ENCODE results near the gene NOS3. TPM values are rescaled to one million over a fixed set of nuclear protein-coding genes. Genes with fewer than 3 reads are reported as not detected.

Gene NOS3
- total and polyA plus RNA-seq, 4 experiments from 2014 or later, result 4.0 to 14.9 (median 5.6) TPM

DNA sequence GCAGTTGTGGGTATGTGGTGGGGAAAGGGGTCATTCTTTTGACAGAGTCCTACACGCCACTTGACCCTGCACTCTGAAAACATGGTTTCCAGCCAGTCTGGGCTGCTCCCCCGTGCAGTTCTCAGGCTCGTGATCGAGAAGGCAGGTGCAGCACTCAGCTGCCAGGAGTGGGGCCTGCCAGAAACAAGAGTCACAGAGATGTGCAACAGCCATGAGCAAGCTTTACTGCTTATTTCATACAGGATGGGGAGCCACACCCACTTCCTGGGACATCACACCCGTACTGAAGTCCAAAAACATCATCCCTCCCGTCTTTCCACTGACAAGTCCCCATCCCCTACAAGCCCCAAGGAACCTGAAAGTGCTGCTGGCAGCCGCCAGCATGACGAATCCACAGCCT is 24.1 kb downstream of the NOS3 start:
- Histone ChIP-seq H3K4me3 (ENCODE audit: low read length in 2 of 2) (peak overlapping the region in 1 of 2 donors; percentile 68), H3K27me3 (ENCODE audit: insufficient read depth, low read length) (no peaks in the 10 kb centered on the region), H3K4me1 (ENCODE audit: insufficient read depth, low read length) (peaks cover 90% of the 10 kb centered on the region), H3K9me3 (ENCODE audit: control insufficient read depth in 1 of 2, low read length in 2 of 2) (no peaks in the 10 kb centered on the region), H3K36me3 (ENCODE audit: insufficient read depth, low read length) (no peaks in the 10 kb centered on the region), H3K27ac (ENCODE audit: low read depth, low read length) (peak overlapping the region; percentile 96)
- H3K36me3 Mint-ChIP-seq, result peaks cover 1 to 5% of the 10 kb centered on the region in 2 donors
- H3K4me1 Mint-ChIP-seq, result peaks cover 59 to 95% (median 77%) of the 10 kb centered on the region in 4 donors
- DNase-seq, result peak in 3 of 5 donors; percentile 43 to 56 (median 44)
- peaks cover 1 to 3% of the 10 kb centered on the region in 2 donors for H3K27me3 Mint-ChIP-seq
- CTCF ChIA-PET (ENCODE audit: partially characterized antibody), result interaction anchor here (1.1 to 9.1 kb wide), 10 partner anchors 13 to 100 kb away, joined by 3 to 98 read pairs (median 4); partner anchors contain the start of genes ABCB8, NOS3 and SLC4A2
- POLR2A ChIA-PET (ENCODE audit: partially characterized antibody), result interaction anchor here (0.6 to 13.0 kb wide), 17 partner anchors 9 to 447 kb away, joined by 3 to 182 read pairs (median 4); partner anchors contain the start of genes ABCB8, ABCF2, AGAP3 and ATG9B
- H3K9me3 Mint-ChIP-seq, result peaks cover 0 to 2% (median 0%) of the 10 kb centered on the region in 8 donors
- peak overlapping the region; percentile 97 to 100 (median 100) for H3K27ac Mint-ChIP-seq
- intact Hi-C loops (cut with micrococcal nuclease), result loop anchor here (10.0 kb wide), 1 partner anchor 330 kb away; the partner anchor contains the start of gene NUB1
- H3K4me3 Mint-ChIP-seq, result peak overlapping the region; percentile 88 to 95 (median 94)

GRCh38 chr7:151015967-151016366 is 25.1 kb downstream of the NOS3 start:
- Histone ChIP-seq H3K27me3 (ENCODE audit: insufficient read depth, low read length) (no peaks in the 10 kb centered on the region), H3K4me1 (ENCODE audit: insufficient read depth, low read length) (peaks cover 80% of the 10 kb centered on the region), H3K9me3 (ENCODE audit: control insufficient read depth in 1 of 2, low read length in 2 of 2) (no peaks in the 10 kb centered on the region), H3K27ac (ENCODE audit: low read depth, low read length) (no peak overlapping the region), H3K36me3 (ENCODE audit: insufficient read depth, low read length) (no peaks in the 10 kb centered on the region), H3K4me3 (ENCODE audit: low read length in 2 of 2) (no peak overlapping the region)
- ChIA-PET CTCF (ENCODE audit: partially characterized antibody) (interaction anchor here (1.7 to 7.4 kb wide), 7 partner anchors 8 to 55 kb away, joined by 4 to 98 read pairs (median 44); partner anchors contain the start of genes ABCB8 and NOS3), POLR2A (ENCODE audit: partially characterized antibody) (interaction anchor here (1.4 to 13.0 kb wide), 3 partner anchors 7 to 13 kb away, joined by 3 to 182 read pairs (median 77); partner anchors contain the start of gene ABCB8)
- Mint-ChIP-seq H3K4me1 (peaks cover 51 to 85% (median 68%) of the 10 kb centered on the region in 4 donors), H3K36me3 (peaks cover 1 to 5% of the 10 kb centered on the region in 2 donors), H3K27me3 (peaks cover 1 to 7% of the 10 kb centered on the region in 2 donors), H3K27ac (peak overlapping the region; percentile 85 to 100 (median 99)), H3K4me3 (peak overlapping the region in 2 of 8 donors; percentile 43 to 94), H3K9me3 (peaks cover 0 to 2% (median 0%) of the 10 kb centered on the region in 8 donors)
- DNase-seq, result no peak
- intact Hi-C loops (cut with micrococcal nuclease), result loop anchor here (10.0 kb wide), 1 partner anchor 329 kb away; the partner anchor contains the start of gene NUB1

DNA sequence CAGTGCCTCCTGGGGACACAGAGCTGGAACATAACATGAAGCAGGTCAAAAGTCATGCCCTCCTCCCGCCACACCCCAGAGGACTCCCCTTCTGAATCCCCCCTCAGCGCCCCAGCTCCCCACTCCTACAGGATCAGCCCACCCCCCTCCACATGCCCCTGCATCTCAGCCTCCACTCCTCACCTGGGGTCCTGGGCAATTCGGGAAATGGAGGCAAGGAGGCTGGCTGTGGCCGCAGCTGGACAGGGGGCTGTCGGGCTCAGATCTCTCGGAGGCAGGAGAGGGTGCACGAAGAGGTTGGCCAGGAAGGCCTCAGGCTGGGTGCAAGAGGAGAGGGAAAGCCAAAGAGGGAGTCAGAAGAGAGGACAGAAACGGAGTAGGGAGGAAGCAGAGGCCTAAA is 25.7 kb downstream of the NOS3 start:
- intact Hi-C loops (cut with micrococcal nuclease), result loop anchor here (10.0 kb wide), 1 partner anchor 328 kb away; the partner anchor contains the start of gene NUB1
- no peaks in the 10 kb centered on the region for H3K27me3 ChIP-seq (ENCODE audit: insufficient read depth, low read length)
- DNase-seq, result no peak
- H3K27me3 Mint-ChIP-seq, result peaks cover 1 to 8% of the 10 kb centered on the region in 2 donors
- H3K36me3 Mint-ChIP-seq, result peaks cover 1 to 5% of the 10 kb centered on the region in 2 donors
- peaks cover 0 to 2% (median 0%) of the 10 kb centered on the region in 8 donors for H3K9me3 Mint-ChIP-seq
- H3K4me1 Mint-ChIP-seq, result peaks cover 48 to 80% (median 64%) of the 10 kb centered on the region in 4 donors
- H3K36me3 ChIP-seq (ENCODE audit: insufficient read depth, low read length), result no peaks in the 10 kb centered on the region
- H3K27ac Mint-ChIP-seq, result peak overlapping the region; percentile 61 to 100 (median 90)
- no peaks in the 10 kb centered on the region for H3K9me3 ChIP-seq (ENCODE audit: control insufficient read depth in 1 of 2, low read length in 2 of 2)
- ChIA-PET POLR2A (ENCODE audit: partially characterized antibody) (interaction anchor here (1.4 to 13.0 kb wide), 3 partner anchors 8 to 12 kb away, joined by 3 to 182 read pairs (median 77); partner anchors contain the start of gene ABCB8), CTCF (ENCODE audit: partially characterized antibody) (interaction anchor here (0.9 to 7.4 kb wide), 9 partner anchors 9 to 611 kb away, joined by 3 to 98 read pairs (median 42); partner anchors contain the start of genes ABCB8 and NOS3)
- peaks cover 75% of the 10 kb centered on the region for H3K4me1 ChIP-seq (ENCODE audit: insufficient read depth, low read length)
- H3K27ac ChIP-seq (ENCODE audit: low read depth, low read length), result no peak overlapping the region
- H3K4me3 ChIP-seq (ENCODE audit: low read length in 2 of 2), result no peak overlapping the region
- H3K4me3 Mint-ChIP-seq, result peak overlapping the region in 5 of 8 donors; percentile 33 to 61 (median 36)

- Mint-ChIP-seq H3K27ac (peak overlapping the region; percentile 61 to 97 (median 93)), H3K36me3 (peaks cover 1 to 5% of the 10 kb centered on the region in 2 donors), H3K4me1 (peaks cover 45 to 76% (median 60%) of the 10 kb centered on the region in 4 donors), H3K4me3 (peak overlapping the region; percentile 81 to 94 (median 85)), H3K9me3 (peaks cover 0 to 2% (median 0%) of the 10 kb centered on the region in 8 donors), H3K27me3 (peaks cover 1 to 8% of the 10 kb centered on the region in 2 donors)
- peak in 2 of 5 donors; percentile 21 to 44 for DNase-seq
- no peaks in the 10 kb centered on the region for H3K36me3 ChIP-seq (ENCODE audit: insufficient read depth, low read length)
- H3K27me3 ChIP-seq (ENCODE audit: insufficient read depth, low read length), result no peaks in the 10 kb centered on the region
- ChIA-PET CTCF (ENCODE audit: partially characterized antibody) (interaction anchor here (0.9 to 7.4 kb wide), 12 partner anchors 9 to 612 kb away, joined by 3 to 98 read pairs (median 30); partner anchors contain the start of genes ABCB8 and NOS3), POLR2A (ENCODE audit: partially characterized antibody) (interaction anchor here (1.0 to 13.0 kb wide), 5 partner anchors 8 to 54 kb away, joined by 3 to 182 read pairs (median 10); partner anchors contain the start of gene ABCB8)
- H3K4me1 ChIP-seq (ENCODE audit: insufficient read depth, low read length), result peaks cover 70% of the 10 kb centered on the region
- H3K4me3 ChIP-seq (ENCODE audit: low read length in 2 of 2), result peak overlapping the region in 1 of 2 donors; percentile 68
- intact Hi-C loops (cut with micrococcal nuclease), result loop anchor here (10.0 kb wide), 1 partner anchor 328 kb away; the partner anchor contains the start of gene NUB1
- H3K27ac ChIP-seq (ENCODE audit: low read depth, low read length), result no peak overlapping the region
- no peaks in the 10 kb centered on the region for H3K9me3 ChIP-seq (ENCODE audit: control insufficient read depth in 1 of 2, low read length in 2 of 2)
Measured at GRCh38 chr7:151016942-151017341, 26.1 kb downstream of the NOS3 start.

- H3K4me3 ChIP-seq (ENCODE audit: low read length in 2 of 2), result peak overlapping the region; percentile 17 to 68
- H3K27ac ChIP-seq (ENCODE audit: low read depth, low read length), result no peak overlapping the region
- ChIA-PET POLR2A (ENCODE audit: partially characterized antibody) (interaction anchor here (1.0 to 13.0 kb wide), 9 partner anchors 9 to 74 kb away, joined by 3 to 182 read pairs (median 10); partner anchors contain the start of gene ABCB8), CTCF (ENCODE audit: partially characterized antibody) (interaction anchor here (0.9 to 7.4 kb wide), 15 partner anchors 10 to 612 kb away, joined by 3 to 98 read pairs (median 14); partner anchors contain the start of genes ABCB8 and NOS3)
- peaks cover 0 to 2% (median 0%) of the 10 kb centered on the region in 8 donors for H3K9me3 Mint-ChIP-seq
- H3K27me3 ChIP-seq (ENCODE audit: insufficient read depth, low read length), result no peaks in the 10 kb centered on the region
- H3K36me3 ChIP-seq (ENCODE audit: insufficient read depth, low read length), result no peaks in the 10 kb centered on the region
- peaks cover 1 to 8% of the 10 kb centered on the region in 2 donors for H3K27me3 Mint-ChIP-seq
- intact Hi-C loops (cut with micrococcal nuclease), result loop anchor here (10.0 kb wide), 1 partner anchor 327 kb away; the partner anchor contains the start of gene NUB1
- DNase-seq, result peak in 1 of 5 donors; percentile 11
- peak overlapping the region; percentile 81 to 94 (median 85) for H3K4me3 Mint-ChIP-seq
- peaks cover 42 to 71% (median 56%) of the 10 kb centered on the region in 4 donors for H3K4me1 Mint-ChIP-seq
- H3K9me3 ChIP-seq (ENCODE audit: control insufficient read depth in 1 of 2, low read length in 2 of 2), result no peaks in the 10 kb centered on the region
- H3K36me3 Mint-ChIP-seq, result peaks cover 1 to 3% of the 10 kb centered on the region in 2 donors
- peaks cover 65% of the 10 kb centered on the region for H3K4me1 ChIP-seq (ENCODE audit: insufficient read depth, low read length)
- H3K27ac Mint-ChIP-seq, result peak overlapping the region; percentile 77 to 97 (median 93)
Measured at GRCh38 chr7:151017370-151017952, 26.6 kb downstream of the NOS3 start.

DNA sequence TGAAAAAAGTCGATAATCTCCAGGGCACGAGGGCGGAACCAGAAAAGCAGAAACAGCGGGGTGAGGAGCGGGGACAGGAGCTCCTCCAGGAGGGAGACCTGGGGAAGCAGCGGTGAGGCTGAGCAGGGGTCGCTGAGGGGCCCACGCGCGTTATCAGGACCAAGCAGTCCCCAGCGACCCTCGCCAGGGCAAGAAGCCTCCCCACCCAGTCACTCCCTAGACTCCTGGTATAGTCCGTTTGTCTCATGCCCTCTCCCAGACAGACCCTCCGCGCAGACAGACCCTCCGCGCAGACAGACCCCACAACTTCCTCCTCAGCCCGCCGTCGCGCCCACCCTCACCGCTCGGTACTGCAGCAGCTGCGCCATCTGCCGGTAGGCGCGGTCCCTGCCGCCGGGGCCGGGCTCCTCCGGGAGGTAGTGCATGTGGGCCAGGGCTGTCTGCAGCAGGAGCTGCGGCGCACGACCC is 27.2 kb downstream of the NOS3 start:
- peaks cover 38 to 65% (median 51%) of the 10 kb centered on the region in 4 donors for H3K4me1 Mint-ChIP-seq
- intact Hi-C loops (cut with micrococcal nuclease), result loop anchor here (1.0 to 10.0 kb wide), 6 partner anchors 10 to 327 kb away; partner anchors contain the start of genes ABCB8, NUB1 and SLC4A2
- Histone ChIP-seq H3K27me3 (ENCODE audit: insufficient read depth, low read length) (no peaks in the 10 kb centered on the region), H3K4me3 (ENCODE audit: low read length in 2 of 2) (peak overlapping the region; percentile 28 to 68), H3K27ac (ENCODE audit: low read depth, low read length) (no peak overlapping the region), H3K9me3 (ENCODE audit: control insufficient read depth in 1 of 2, low read length in 2 of 2) (no peaks in the 10 kb centered on the region), H3K36me3 (ENCODE audit: insufficient read depth, low read length) (no peaks in the 10 kb centered on the region), H3K4me1 (ENCODE audit: insufficient read depth, low read length) (peaks cover 60% of the 10 kb centered on the region)
- peaks cover 0 to 2% (median 0%) of the 10 kb centered on the region in 8 donors for H3K9me3 Mint-ChIP-seq
- peaks cover 0 to 1% of the 10 kb centered on the region in 2 donors for H3K36me3 Mint-ChIP-seq
- H3K27me3 Mint-ChIP-seq, result peaks cover 1 to 9% of the 10 kb centered on the region in 2 donors
- DNase-seq, result peak; percentile 72 to 81 (median 73)
- CTCF ChIA-PET (ENCODE audit: partially characterized antibody), result interaction anchor here (0.9 to 7.4 kb wide), 23 partner anchors 10 to 306 kb away, joined by 3 to 98 read pairs (median 7); partner anchors contain the start of genes ABCB8 and NOS3
- POLR2A ChIA-PET (ENCODE audit: partially characterized antibody), result interaction anchor here (0.7 to 13.0 kb wide), 15 partner anchors 9 to 120 kb away, joined by 3 to 182 read pairs (median 4); partner anchors contain the start of genes ABCB8 and SLC4A2
- H3K4me3 Mint-ChIP-seq, result peak overlapping the region; percentile 81 to 94 (median 85)
- H3K27ac Mint-ChIP-seq, result peak overlapping the region; percentile 77 to 97 (median 93)

All from CD4-positive, alpha-beta memory T cell (primary cell).